Natural killer cell (primary cell): ENCODE measurements around the gene ARHGEF6. TPM values are rescaled to one million over a fixed set of nuclear protein-coding genes. Genes with fewer than 3 reads are reported as not detected.

ENCODE experiments used
- ATAC-seq, 3 donors: fragments of 150-1000 bp in 2 of 3; fragments of 200-7000 bp in 1 of 3; cut with Tn5 transposase; 1 replicate in 1 of 3; 2 replicates in 2 of 3; pipeline ENCODE4 v1.10.0; 2021; ENCODE audit warnings: mild to moderate bottlenecking in 2 of 3, moderate library complexity in 2 of 3
- DNase-seq, 2 donors: peaks; one replicate each; pipeline versions ENCODE4 v3.0.0 to v3.0.0-alpha.2; 2013 to 2021; ENCODE audit warnings: mixed read lengths in 1 of 2
- H3K27ac ChIP-seq: one replicate; pipeline ENCODE4 v1.5.1; 2013; ENCODE audit warnings: mild to moderate bottlenecking, low read length
- H3K27me3 ChIP-seq: one replicate; pipeline ENCODE4 v1.6.1; 2013; ENCODE audit warnings: low read length; ENCODE audit not compliant: control insufficient read depth, insufficient read depth
- H3K36me3 ChIP-seq: one replicate; pipeline ENCODE4 v1.6.1; 2013; ENCODE audit warnings: low read length; ENCODE audit not compliant: control insufficient read depth, insufficient read depth
- H3K4me1 ChIP-seq: one replicate; pipeline ENCODE4 v1.6.1; 2013; ENCODE audit warnings: low read length; ENCODE audit not compliant: control insufficient read depth, insufficient read depth
- H3K4me3 ChIP-seq: one replicate; pipeline ENCODE4 v1.5.1; 2013; ENCODE audit warnings: low read length
- H3K9me3 ChIP-seq: one replicate; pipeline ENCODE4 v1.6.1; 2013; ENCODE audit warnings: low read length; ENCODE audit not compliant: control insufficient read depth, insufficient read depth
- H3K27ac Mint-ChIP-seq, 2 donors: one replicate each; pipeline ENCODE4 v1.8.0; 2022; ENCODE audit warnings: mild to moderate bottlenecking in 2 of 2, mixed read lengths in 2 of 2, moderate library complexity in 1 of 2
- H3K27me3 Mint-ChIP-seq, 2 donors: one replicate each; pipeline ENCODE4 v1.8.0; 2022; ENCODE audit warnings: low read depth in 2 of 2, mixed read lengths in 2 of 2
- H3K36me3 Mint-ChIP-seq: one replicate; pipeline ENCODE4 v1.8.0; 2022; ENCODE audit warnings: mixed read lengths
- H3K4me1 Mint-ChIP-seq, 2 donors: one replicate each; pipeline ENCODE4 v1.8.0; 2022; ENCODE audit warnings: mixed read lengths in 2 of 2
- H3K4me3 Mint-ChIP-seq: one replicate; pipeline ENCODE4 v1.8.0; 2022; ENCODE audit warnings: mild to moderate bottlenecking, moderate library complexity, mixed read lengths
- H3K9me3 Mint-ChIP-seq, 2 donors: one replicate each; pipeline ENCODE4 v1.8.0; 2022; ENCODE audit warnings: mixed read lengths in 2 of 2
- WGBS: methylation state at CpG from one replicate; pipeline ENCODE4 v1.1.7; 2013; ENCODE audit warnings: missing lambda C conversion rate; ENCODE audit not compliant: insufficient coverage; 5-methylcytosine and 5-hydroxymethylcytosine counted together
- intact Hi-C: fragments of 100-400 bp; cut with micrococcal nuclease; formaldehyde crosslinking; loops from one replicate; pipeline ENCODE4 v1.14.2; 2022
- total RNA-seq, 4 donors: library from RNA; stranded (reverse); fragments of 120-200 nt in 1 of 4; gene quantifications; one replicate each; pipeline versions ENCODE4 v1.2.3 to v1.2.4, GENCODE V29; 2013 to 2022
- TF ChIP-seq, protein P1 (sequence below): fragments of 200-600 bp; IDR thresholded peaks from one replicate; pipeline ENCODE4 v1.8.0; 2022; ENCODE audit warnings: antibody characterized with exemption

Gene ARHGEF6
- total RNA-seq, 3 donors from 2014 or later (not counting 1 experiment from before 2014, with no cell fraction given) = 55.5 to 78.8 (median 75.7) TPM

DNA sequence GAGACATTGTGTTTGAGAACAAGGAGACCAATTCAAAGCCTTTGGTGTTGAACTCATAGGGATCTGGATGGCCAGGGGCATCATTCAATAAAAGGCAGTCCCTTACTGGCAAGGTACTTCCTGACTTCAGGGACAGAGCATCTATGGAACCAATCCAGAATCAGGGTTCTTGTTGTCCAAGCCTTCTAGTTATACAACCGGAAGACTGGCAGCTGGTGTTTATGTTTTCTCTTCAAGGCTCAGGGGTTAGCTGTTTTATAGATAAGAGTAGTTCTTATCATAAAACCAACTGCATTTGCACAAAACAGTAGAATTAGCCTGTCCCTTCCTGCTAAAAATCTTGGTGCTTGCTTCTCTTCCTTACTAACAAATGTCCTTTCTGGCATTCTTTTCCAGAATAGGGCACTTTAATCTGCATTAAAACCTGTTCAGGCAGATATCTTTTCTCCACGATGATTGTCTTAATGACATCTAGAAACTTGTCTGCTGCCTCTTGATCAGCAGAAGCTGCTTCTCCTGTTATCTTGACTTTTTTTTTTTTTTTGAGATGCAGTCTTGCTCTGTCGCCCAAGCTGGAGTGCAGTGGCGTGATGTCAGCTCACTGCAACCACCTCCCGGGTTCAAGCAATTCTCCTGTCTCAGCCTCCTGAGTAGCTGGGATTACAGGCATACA is 38.4 kb upstream of the ARHGEF6 start:
- Histone ChIP-seq H3K9me3 (no peaks in the 10 kb centered on the region), H3K27ac (no peak overlapping the region), H3K4me1 (no peaks in the 10 kb centered on the region), H3K27me3 (no peaks in the 10 kb centered on the region), H3K4me3 (no peak overlapping the region), H3K36me3 (no peaks in the 10 kb centered on the region)
- ATAC-seq (no peak), DNase-seq (no peak)
- no peak overlapping the region for H3K27ac Mint-ChIP-seq
- no peak overlapping the region for H3K4me3 Mint-ChIP-seq
- 81% methylated on average over 3 of the region's 5 CpGs for WGBS
- intact Hi-C loops = no loop called here
- H3K9me3 Mint-ChIP-seq = no peaks in the 10 kb centered on the region
- TF ChIP-seq, protein P1, sequence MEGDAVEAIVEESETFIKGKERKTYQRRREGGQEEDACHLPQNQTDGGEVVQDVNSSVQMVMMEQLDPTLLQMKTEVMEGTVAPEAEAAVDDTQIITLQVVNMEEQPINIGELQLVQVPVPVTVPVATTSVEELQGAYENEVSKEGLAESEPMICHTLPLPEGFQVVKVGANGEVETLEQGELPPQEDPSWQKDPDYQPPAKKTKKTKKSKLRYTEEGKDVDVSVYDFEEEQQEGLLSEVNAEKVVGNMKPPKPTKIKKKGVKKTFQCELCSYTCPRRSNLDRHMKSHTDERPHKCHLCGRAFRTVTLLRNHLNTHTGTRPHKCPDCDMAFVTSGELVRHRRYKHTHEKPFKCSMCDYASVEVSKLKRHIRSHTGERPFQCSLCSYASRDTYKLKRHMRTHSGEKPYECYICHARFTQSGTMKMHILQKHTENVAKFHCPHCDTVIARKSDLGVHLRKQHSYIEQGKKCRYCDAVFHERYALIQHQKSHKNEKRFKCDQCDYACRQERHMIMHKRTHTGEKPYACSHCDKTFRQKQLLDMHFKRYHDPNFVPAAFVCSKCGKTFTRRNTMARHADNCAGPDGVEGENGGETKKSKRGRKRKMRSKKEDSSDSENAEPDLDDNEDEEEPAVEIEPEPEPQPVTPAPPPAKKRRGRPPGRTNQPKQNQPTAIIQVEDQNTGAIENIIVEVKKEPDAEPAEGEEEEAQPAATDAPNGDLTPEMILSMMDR = no peak
- H3K4me1 Mint-ChIP-seq = no peaks in the 10 kb centered on the region
- peaks cover 6% of the 10 kb centered on the region for H3K36me3 Mint-ChIP-seq
- H3K27me3 Mint-ChIP-seq = no peaks in the 10 kb centered on the region

DNA sequence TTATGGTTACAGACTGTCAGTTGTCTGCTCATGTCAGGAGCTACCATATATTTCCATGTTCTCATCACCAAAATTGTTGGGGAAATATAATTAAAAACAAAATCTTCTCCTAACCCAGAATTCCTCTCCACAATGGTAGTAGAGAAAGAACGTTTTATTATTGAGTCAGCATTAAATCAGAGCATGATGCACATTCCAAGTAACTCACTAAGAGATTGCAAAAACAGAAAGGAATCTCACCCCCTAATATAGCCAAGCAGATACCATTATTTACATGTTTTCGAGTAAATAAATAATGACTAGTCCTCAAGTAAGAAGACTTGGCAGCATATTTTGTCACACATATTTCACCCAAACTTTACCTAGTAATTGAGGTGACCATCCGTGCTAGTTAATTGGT is 36.2 kb upstream of the ARHGEF6 start:
- H3K4me3 Mint-ChIP-seq = no peak overlapping the region
- Histone ChIP-seq H3K36me3 (no peaks in the 10 kb centered on the region), H3K4me1 (no peaks in the 10 kb centered on the region), H3K4me3 (no peak overlapping the region), H3K27me3 (no peaks in the 10 kb centered on the region), H3K27ac (no peak overlapping the region), H3K9me3 (no peaks in the 10 kb centered on the region)
- no peak overlapping the region for H3K27ac Mint-ChIP-seq
- no peaks in the 10 kb centered on the region for H3K27me3 Mint-ChIP-seq
- WGBS = no CpG with 5 or more reads among the region's 3 CpGs
- ATAC-seq = no peak
- no peaks in the 10 kb centered on the region for H3K9me3 Mint-ChIP-seq
- no peaks in the 10 kb centered on the region for H3K4me1 Mint-ChIP-seq
- TF ChIP-seq, protein P1 = no peak
- intact Hi-C loops = no loop called here
- peaks cover 6% of the 10 kb centered on the region for H3K36me3 Mint-ChIP-seq
- DNase-seq = no peak

DNA sequence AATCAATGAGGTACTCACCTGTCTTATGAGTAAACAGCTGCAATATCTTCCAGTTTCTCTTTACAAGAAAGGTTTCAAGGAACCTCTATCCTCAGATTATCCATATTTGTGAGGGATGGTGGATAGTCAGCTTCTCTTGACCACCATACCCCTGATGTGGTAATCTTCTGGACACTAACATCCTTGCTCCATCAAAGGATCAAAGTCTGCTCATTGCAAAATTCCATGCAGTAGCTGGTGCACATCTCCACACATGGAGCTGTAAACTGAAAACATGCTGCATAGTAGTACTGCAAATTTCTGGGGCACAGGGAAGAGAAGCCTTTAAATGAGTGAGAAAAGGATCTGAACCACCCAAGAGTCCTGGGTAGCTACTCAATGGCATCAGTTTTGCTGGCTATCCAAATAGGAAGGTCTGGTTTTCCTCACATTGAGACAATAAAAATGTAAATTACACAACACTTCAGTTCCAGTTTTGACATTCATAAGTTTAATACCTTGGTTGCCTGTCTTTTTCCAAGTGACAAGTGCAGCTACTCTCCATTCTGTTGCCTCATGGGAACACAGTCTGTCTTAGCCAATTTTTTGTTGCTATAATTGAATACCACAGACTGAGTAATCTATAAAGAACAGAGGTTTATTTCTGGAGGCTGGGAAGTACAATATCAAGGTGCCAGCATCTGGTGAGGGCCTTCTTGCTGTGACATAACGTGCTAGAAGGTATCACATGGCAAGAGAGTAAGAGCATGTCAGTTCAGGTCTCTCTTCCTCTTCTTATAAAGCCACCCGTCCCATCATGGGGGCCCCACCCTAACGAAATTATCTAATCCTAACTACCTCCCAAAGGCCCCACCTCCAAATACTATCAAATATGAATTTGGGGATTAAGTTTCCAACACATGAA is 34.4 kb upstream of the ARHGEF6 start:
- Mint-ChIP-seq H3K4me1 (peaks cover 4 to 7% of the 10 kb centered on the region in 2 donors), H3K27me3 (no peaks in the 10 kb centered on the region), H3K4me3 (no peak overlapping the region), H3K9me3 (no peaks in the 10 kb centered on the region), H3K36me3 (peaks cover 6% of the 10 kb centered on the region), H3K27ac (no peak overlapping the region)
- intact Hi-C loops = no loop called here
- Histone ChIP-seq H3K27ac (no peak overlapping the region), H3K9me3 (no peaks in the 10 kb centered on the region), H3K27me3 (no peaks in the 10 kb centered on the region), H3K4me3 (no peak overlapping the region), H3K4me1 (no peaks in the 10 kb centered on the region), H3K36me3 (no peaks in the 10 kb centered on the region)
- TF ChIP-seq, protein P1 = no peak
- DNase-seq (no peak), ATAC-seq (no peak)
- WGBS = 76% methylated on average over 2 of the region's 3 CpGs
